ENCODE results near the gene PXK.

- TF ChIP-seq CHD4 (IDR thresholded peaks at IDR 0.05) (no peak), MTA3 (IDR thresholded peaks at IDR 0.05; ENCODE audit: borderline replicate concordance, low read length) (no peak), YY1 (IDR thresholded peaks at IDR 0.05; ENCODE audit: low read depth, low read length) (no peak), TAF1 (IDR thresholded peaks at IDR 0.05; ENCODE audit: borderline replicate concordance, low read depth, low read length) (no peak), ZNF622 (IDR thresholded peaks at IDR 0.05) (no peak), NBN (IDR thresholded peaks at IDR 0.05) (no peak), NR2C2 (IDR thresholded peaks at IDR 0.05; ENCODE audit: borderline replicate concordance, control insufficient read depth, insufficient read length, low read depth) (no peak)
- TF ChIP-seq, protein P1, sequence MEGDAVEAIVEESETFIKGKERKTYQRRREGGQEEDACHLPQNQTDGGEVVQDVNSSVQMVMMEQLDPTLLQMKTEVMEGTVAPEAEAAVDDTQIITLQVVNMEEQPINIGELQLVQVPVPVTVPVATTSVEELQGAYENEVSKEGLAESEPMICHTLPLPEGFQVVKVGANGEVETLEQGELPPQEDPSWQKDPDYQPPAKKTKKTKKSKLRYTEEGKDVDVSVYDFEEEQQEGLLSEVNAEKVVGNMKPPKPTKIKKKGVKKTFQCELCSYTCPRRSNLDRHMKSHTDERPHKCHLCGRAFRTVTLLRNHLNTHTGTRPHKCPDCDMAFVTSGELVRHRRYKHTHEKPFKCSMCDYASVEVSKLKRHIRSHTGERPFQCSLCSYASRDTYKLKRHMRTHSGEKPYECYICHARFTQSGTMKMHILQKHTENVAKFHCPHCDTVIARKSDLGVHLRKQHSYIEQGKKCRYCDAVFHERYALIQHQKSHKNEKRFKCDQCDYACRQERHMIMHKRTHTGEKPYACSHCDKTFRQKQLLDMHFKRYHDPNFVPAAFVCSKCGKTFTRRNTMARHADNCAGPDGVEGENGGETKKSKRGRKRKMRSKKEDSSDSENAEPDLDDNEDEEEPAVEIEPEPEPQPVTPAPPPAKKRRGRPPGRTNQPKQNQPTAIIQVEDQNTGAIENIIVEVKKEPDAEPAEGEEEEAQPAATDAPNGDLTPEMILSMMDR (IDR thresholded peaks at IDR 0.05 in 2 of 3, conservative IDR thresholded peaks at IDR 0.05 in 1 of 3; ENCODE audit: control insufficient read depth in 2 of 3, extremely low read depth in 1 of 3, insufficient read depth in 1 of 3, low read depth in 3 of 3, low read length in 3 of 3) = no peak
- TF ChIP-seq, protein P2, sequence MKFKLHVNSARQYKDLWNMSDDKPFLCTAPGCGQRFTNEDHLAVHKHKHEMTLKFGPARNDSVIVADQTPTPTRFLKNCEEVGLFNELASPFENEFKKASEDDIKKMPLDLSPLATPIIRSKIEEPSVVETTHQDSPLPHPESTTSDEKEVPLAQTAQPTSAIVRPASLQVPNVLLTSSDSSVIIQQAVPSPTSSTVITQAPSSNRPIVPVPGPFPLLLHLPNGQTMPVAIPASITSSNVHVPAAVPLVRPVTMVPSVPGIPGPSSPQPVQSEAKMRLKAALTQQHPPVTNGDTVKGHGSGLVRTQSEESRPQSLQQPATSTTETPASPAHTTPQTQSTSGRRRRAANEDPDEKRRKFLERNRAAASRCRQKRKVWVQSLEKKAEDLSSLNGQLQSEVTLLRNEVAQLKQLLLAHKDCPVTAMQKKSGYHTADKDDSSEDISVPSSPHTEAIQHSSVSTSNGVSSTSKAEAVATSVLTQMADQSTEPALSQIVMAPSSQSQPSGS (IDR thresholded peaks at IDR 0.05; ENCODE audit: low read length) = no peak
These were observed 101.4 kb downstream of the PXK start for GRCh38 chr3:58434168-58434504.
